HG03520 (cell line): ENCODE measurements around the gene ZNF319.

Source experiments
- ATAC-seq: cut with Tn5 transposase; IDR thresholded peaks from one replicate; pipeline ENCODE4 v1.9.1; 2021; ENCODE audit warnings: mild to moderate bottlenecking, moderate library complexity; ENCODE audit not compliant: unreplicated experiment

The ZNF319 gene

GRCh38 chr16:57957673-57958392 is 42.6 kb downstream of the ZNF319 start:
- no peak for ATAC-seq

DNA sequence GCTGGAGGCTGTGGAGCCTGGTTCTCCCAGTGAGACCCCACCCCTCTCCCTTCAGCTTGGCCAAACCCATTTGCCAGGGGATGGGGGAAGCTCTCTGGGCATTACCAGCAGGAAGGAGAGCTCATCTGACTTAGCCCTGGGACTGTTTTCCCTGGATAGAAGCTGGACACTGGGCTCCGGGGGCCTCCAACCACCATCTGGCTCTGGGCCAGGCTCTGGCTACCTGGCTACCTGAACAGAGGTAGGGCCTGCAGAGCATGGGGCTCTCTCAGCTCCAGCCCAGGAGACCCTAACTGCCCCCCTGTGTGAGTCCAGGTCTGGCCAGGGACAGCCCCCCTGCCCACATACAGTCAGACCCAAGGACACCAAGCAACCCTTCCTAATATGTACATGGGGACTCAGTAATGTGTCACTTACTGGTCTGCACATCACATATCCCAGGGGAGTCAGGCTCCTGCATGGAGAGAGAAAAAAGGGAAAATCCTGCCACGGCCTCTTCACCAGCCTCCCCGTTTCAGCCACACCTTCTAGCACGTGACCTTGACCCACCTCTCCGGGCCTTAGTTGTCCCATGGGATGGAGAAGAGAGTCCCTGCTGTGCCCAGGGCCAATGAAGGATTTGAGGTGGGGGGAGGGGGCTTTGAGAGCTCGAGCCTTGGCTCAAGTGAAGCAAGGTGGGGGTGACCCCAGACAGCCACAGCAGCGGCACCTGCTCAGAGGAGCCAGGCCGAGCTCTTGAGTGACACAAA is 43.4 kb downstream of the ZNF319 start:
- no peak for ATAC-seq

DNA sequence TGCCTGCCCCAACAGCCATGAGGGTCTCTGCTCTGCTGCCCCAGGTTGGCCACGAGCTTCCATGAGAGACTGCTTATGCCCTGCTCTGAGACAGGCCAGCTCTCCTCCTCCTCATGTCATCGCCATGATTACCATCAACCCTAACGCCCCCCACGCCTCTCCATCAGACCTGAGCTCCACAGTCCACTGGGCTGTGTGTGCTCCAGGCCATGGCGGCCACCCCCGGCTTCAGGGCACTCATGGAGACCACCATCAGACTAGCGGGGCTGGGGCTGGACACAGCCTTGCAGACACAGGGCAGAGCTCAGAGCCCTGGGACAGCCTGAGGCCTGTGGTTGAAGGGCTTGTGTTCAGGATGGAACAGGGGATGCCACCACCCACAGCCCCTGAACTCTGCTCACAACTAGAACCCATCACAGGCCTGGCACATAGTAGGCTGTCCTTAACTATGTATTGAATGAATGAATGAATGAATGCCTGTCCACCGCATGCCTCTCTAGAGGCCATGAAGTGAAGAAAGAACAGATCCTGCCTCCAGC is 44.1 kb downstream of the ZNF319 start:
- no peak for ATAC-seq

- no peak for ATAC-seq
These were observed 44.8 kb downstream of the ZNF319 start for GRCh38 chr16:57955572-57956188.

DNA sequence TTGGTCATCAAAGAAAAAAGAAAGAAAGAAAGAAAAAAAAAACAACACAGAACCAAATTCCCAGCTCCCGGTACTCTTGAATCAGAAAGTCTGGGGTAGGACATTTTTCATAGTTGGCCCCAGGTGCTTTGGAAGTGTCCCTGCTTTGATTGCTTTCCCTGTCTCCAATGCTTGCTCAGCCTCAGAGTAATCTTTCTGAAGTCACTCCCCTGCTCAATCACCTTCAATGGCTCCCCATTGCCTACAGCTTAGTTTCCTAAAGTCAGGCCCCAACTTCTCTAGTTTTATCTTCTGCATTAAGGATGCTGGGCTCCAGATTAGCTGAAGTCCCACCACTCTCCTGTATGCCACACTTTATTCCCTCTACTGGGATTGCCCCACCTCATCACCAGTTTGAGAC is 46.6 kb downstream of the ZNF319 start:
- no peak for ATAC-seq

DNA sequence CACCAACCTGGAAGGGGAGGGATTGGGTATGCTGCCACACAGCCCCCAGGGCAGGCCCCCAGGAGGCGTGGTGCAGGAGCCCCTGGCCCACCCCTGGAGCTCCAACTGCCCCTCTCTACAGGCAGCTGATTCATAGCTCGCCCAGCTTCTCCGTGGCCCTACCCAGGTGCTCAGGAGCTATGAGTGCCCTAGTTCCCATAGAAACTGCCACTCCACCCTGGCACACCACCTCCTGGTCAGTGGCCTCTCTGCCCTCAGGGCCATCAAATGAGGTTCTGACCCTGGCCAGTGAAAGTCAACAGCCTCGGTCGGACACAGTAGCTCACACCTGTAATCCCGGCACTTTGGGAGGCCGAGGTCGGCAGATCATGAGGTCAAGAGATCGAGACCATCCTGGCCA is 47.6 kb downstream of the ZNF319 start:
- no peak for ATAC-seq

GRCh38 chr16:57951204-57951960 is 49.1 kb downstream of the ZNF319 start:
- ATAC-seq, result no peak

DNA sequence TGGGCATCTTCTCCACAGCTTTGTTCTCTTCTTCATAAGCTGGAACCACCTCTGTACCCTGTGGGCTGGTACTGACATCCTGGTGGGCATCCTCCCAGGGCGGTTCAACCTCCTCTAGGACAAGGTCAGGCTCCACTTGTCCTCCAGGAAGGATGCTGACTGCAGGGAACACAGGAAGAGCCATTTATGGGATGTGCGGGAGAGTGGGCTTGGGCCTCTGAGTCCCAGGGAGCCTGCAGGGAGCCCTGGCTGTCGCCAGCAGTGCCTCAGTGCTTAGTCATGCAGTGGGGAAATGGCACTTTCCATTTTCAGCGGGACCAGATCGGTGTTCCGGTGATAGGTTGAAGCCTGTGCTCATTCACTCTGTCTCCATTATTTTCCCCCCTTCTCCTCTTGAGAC is 50.1 kb downstream of the ZNF319 start:
- no peak for ATAC-seq

- no peak for ATAC-seq
These were observed 50.8 kb downstream of the ZNF319 start for GRCh38 chr16:57949595-57950238.

DNA sequence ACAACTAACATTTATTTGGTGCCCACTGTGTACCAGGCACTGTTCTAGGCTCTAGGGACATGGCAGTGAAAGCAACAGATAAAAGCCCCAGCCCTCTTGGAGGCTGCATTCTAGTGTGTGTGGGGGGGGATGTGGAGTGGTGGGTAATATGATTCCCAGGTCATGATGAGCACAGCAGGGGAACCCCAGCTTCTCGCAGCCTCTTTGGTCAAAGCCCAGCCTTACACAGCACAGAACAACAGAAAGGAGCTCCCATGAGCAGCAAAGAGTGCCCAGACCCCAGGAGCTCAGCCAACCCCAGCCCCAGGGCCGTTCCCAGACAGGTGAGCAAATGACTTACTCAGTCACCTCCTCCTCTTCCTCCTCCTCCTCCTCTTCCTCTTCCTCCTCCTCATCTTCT is 51.5 kb downstream of the ZNF319 start:
- ATAC-seq, result no peak

- ATAC-seq, result no peak
These were observed 52.4 kb downstream of the ZNF319 start for GRCh38 chr16:57948027-57948426.

DNA sequence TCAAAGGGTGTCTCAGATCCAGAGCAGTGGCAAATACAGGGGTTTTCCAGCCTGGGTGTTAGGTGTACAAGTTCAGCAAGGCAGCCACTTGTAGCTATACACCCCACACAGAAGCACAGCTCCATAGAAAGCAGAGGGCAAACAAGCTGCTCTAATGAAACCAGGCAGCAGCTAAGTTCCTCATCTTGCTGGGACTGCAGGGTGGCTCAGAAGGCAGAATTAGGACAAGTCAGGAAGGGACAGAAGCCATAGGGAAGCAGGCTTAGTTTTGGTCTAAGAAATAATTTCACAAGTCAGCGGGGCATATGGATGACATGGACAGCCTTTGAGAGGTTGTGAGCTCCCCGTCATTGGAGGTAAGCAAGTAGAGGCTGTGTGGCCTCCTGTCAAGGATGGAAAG is 53.2 kb downstream of the ZNF319 start:
- ATAC-seq, result no peak

GRCh38 chr16:57946181-57946801 is 54.2 kb downstream of the ZNF319 start:
- no peak for ATAC-seq

- ATAC-seq, result no peak
These were observed 54.7 kb downstream of the ZNF319 start for GRCh38 chr16:57945740-57946138.

DNA sequence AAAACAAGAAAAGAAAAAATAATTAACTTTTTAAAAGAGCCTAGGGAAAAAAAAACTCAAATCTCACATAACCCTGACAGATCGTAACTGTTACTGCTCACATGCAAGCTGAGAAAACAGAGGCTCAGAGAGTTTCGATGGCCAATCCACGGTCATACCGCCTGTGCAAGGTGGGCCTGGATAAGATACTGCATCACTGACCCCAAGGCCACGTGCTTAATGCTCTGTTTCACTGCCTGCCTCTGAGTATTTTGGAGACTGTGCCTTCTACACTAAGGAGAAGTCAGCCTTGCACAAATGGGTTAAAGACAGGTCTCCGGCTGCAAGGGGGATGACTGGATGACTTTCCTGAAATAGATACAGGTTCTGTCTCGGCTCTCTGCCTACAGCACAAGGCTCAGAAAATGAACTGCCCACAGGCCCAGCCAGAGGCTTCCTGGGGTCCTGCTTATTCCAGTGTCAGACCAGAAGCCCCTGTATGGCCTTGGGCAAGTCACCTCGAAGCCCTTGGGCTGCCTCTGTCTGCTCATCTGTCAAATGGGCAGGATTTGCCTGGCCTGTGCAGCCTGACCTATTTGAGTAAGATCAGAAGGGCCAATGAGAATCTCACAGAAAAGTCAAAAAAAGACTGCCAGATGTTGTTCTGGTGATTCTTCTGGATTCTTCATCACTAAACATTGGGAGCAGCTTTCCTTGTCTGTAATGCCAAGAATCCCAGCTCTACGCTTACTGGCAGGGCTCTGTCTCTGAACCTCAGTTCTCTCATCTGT is 55.3 kb downstream of the ZNF319 start:
- ATAC-seq, result no peak
